OCI-LY1 (cell line): Measurements from ENCODE around the gene AGAP1.

Experiments
- CTCF ChIP-seq: fragments of 200-600 bp; sonication (generic), shearing (Covaris generic); IDR thresholded peaks from 2 replicates; pipeline ENCODE4 v1.5.1; 2017; ENCODE audit warnings: mild to moderate bottlenecking, antibody characterized with exemption, low read length, moderate library complexity, mixed read lengths
- EZH2 ChIP-seq: fragments of 200-600 bp; sonication (generic), shearing (Covaris generic); IDR thresholded peaks from 2 replicates; pipeline ENCODE4 v1.8.0; 2017; ENCODE audit warnings: borderline replicate concordance, mixed run types, mild to moderate bottlenecking, antibody characterized with exemption, low read length, moderate library complexity, mixed read lengths

- TF ChIP-seq CTCF (no peak), EZH2 (no peak)
Observed at GRCh38 chr2:235609746-235610145, 115.9 kb downstream of the AGAP1 start.
